Activated B cell treated with CpG ODN at 0.5 μM for 24 hours (primary cell): ENCODE measurements around the gene INPP5A. TPM values are rescaled to one million over a fixed set of nuclear protein-coding genes. Genes with fewer than 3 reads are reported as not detected.

Experiments used
- ATAC-seq: fragments of 200-7000 bp; cut with Tn5 transposase; one replicate; pipeline ENCODE4 v1.10.0; 2021; ENCODE audit warnings: low read depth, mild to moderate bottlenecking, moderate library complexity
- CTCF ChIA-PET: fragments of 350-600 bp; sonication (Branson Sonifier 250); formaldehyde crosslinking; loops from one replicate; lab custom pipeline; 2021; ENCODE audit warnings: antibody characterized with exemption; lab: Charles Lee
- POLR2A ChIA-PET: fragments of 350-600 bp; sonication (Branson Sonifier 250); formaldehyde crosslinking; loops from one replicate; lab custom pipeline; 2021; ENCODE audit warnings: antibody characterized with exemption; lab: Charles Lee
- DNase-seq: peaks from one replicate; pipeline ENCODE4 v3.0.0; 2022
- H3K27ac Mint-ChIP-seq: one replicate; pipeline ENCODE4 v1.8.0; 2020; ENCODE audit warnings: mixed read lengths
- H3K27me3 Mint-ChIP-seq: one replicate; pipeline ENCODE4 v1.8.0; 2021; ENCODE audit warnings: mixed read lengths
- H3K36me3 Mint-ChIP-seq: one replicate; pipeline ENCODE4 v1.8.0; 2021; ENCODE audit warnings: low read depth, mixed read lengths
- H3K4me1 Mint-ChIP-seq: one replicate; pipeline ENCODE4 v1.8.0; 2021; ENCODE audit warnings: mixed read lengths
- H3K4me3 Mint-ChIP-seq: one replicate; pipeline ENCODE4 v1.8.0; 2020; ENCODE audit warnings: mild to moderate bottlenecking, mixed read lengths
- H3K9me3 Mint-ChIP-seq: one replicate; pipeline ENCODE4 v1.8.0; 2020; ENCODE audit warnings: mixed read lengths
- CTCF ChIP-seq: fragments of 200-600 bp; IDR thresholded peaks from one replicate; pipeline ENCODE4 v1.8.0; 2022; ENCODE audit warnings: antibody characterized with exemption, mild to moderate bottlenecking
- intact Hi-C: fragments of 100-400 bp; cut with micrococcal nuclease; formaldehyde crosslinking; loops from one replicate; pipeline ENCODE4 v1.15.1; 2024
- total RNA-seq: library from RNA; stranded (reverse); gene quantifications from 2 replicates; pipeline ENCODE4 v1.2.3, GENCODE V29; 2022

INPP5A gene
- total RNA-seq, 1 donor from 2014 or later: 24.9 TPM

DNA sequence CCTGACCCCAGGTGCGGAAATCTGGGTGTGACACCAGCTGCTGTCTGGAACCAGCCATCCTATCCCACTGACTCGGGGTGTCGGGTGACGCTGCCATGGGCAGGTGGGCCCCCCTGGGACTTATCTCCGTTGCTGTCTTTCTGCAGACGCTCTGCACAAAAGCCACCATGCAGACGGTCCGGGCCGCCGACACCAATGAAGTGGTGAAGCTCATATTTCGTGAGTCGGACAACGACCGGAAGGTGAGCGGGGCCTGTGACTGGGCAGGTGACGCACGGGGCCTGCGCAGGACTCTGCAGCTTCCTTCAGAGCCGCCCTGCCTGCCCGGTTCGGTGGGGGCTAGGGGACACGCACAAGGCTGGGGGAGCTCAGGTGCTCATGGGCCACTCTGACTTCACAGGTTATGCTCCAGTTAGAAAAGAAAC is 211.8 kb downstream of the INPP5A start:
- DNase-seq: no peak
- intact Hi-C loops: no loop called here
- H3K36me3 Mint-ChIP-seq: peaks cover 46% of the 10 kb centered on the region
- no peak for TF ChIP-seq CTCF
- no peaks in the 10 kb centered on the region for H3K9me3 Mint-ChIP-seq
- CTCF ChIA-PET: no interaction called here
- POLR2A ChIA-PET: no interaction called here
- no peaks in the 10 kb centered on the region for H3K4me1 Mint-ChIP-seq
- no peaks in the 10 kb centered on the region for H3K27me3 Mint-ChIP-seq
- no peak for ATAC-seq
- H3K27ac Mint-ChIP-seq: no peak overlapping the region
- no peak overlapping the region for H3K4me3 Mint-ChIP-seq

- Mint-ChIP-seq H3K4me3 (no peak overlapping the region), H3K27me3 (no peaks in the 10 kb centered on the region), H3K27ac (no peak overlapping the region), H3K36me3 (peaks cover 57% of the 10 kb centered on the region), H3K9me3 (no peaks in the 10 kb centered on the region), H3K4me1 (no peaks in the 10 kb centered on the region)
- DNase-seq (no peak), ATAC-seq (no peak)
- ChIA-PET POLR2A (no interaction called here), CTCF (no interaction called here)
- intact Hi-C loops: no loop called here
- TF ChIP-seq CTCF: no peak
These were observed 213.3 kb downstream of the INPP5A start for GRCh38 chr10:132750936-132751335.

DNA sequence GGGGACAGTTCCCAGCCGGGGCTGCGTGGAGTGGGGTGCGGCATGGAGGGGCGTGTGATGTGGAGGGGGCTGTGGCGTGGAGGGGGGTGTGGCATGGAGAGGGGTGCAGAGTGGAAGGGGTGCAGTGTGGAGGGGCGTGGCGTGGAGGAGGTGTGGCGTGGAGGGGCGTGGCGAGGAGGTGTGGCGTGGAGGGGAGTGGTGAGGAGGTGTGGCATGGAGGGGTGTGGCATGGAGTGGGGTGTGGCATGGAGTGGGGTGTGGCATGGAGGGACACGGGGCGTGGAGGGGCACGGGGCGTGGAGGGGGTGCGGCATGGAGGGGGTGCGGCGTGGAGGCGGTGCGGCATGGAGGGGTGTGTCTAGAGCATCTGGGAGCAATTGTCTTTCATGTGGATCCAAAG is 214.8 kb downstream of the INPP5A start:
- Mint-ChIP-seq H3K27me3 (no peaks in the 10 kb centered on the region), H3K9me3 (no peaks in the 10 kb centered on the region), H3K27ac (no peak overlapping the region), H3K4me3 (no peak overlapping the region), H3K36me3 (peaks cover 69% of the 10 kb centered on the region), H3K4me1 (no peaks in the 10 kb centered on the region)
- ChIA-PET POLR2A (no interaction called here), CTCF (no interaction called here)
- intact Hi-C loops: no loop called here
- ATAC-seq (no peak), DNase-seq (no peak)
- TF ChIP-seq CTCF: no peak

- H3K27me3 Mint-ChIP-seq: no peaks in the 10 kb centered on the region
- H3K9me3 Mint-ChIP-seq: no peaks in the 10 kb centered on the region
- DNase-seq: no peak
- POLR2A ChIA-PET: no interaction called here
- no peak overlapping the region for H3K27ac Mint-ChIP-seq
- no peak for TF ChIP-seq CTCF
- CTCF ChIA-PET: no interaction called here
- no peak for ATAC-seq
- peaks cover 70% of the 10 kb centered on the region for H3K36me3 Mint-ChIP-seq
- intact Hi-C loops: no loop called here
- H3K4me3 Mint-ChIP-seq: no peak overlapping the region
- H3K4me1 Mint-ChIP-seq: no peaks in the 10 kb centered on the region
These were observed 215.4 kb downstream of the INPP5A start for GRCh38 chr10:132752961-132753360.

GRCh38 chr10:132753596-132753995 is 216.0 kb downstream of the INPP5A start:
- Mint-ChIP-seq H3K27ac (no peak overlapping the region), H3K36me3 (peaks cover 65% of the 10 kb centered on the region), H3K4me3 (no peak overlapping the region), H3K9me3 (no peaks in the 10 kb centered on the region), H3K27me3 (no peaks in the 10 kb centered on the region), H3K4me1 (no peaks in the 10 kb centered on the region)
- TF ChIP-seq CTCF: no peak
- ATAC-seq: no peak
- POLR2A ChIA-PET: no interaction called here
- intact Hi-C loops: no loop called here
- CTCF ChIA-PET: no interaction called here
- DNase-seq: no peak
